Measurements from ENCODE around the gene BGLAP.
"Not testable (repeated sequence)": the region's sequence is repeated elsewhere in the genome, so short reads cannot be mapped to it uniquely, and the experiment has no call there.

Gene BGLAP

GRCh38 chr1:156241926-156242325 is at the start of gene BGLAP:
BGLAP (plus strand) TSS chr1:156242184; CDS start chr1:156242232, 48 bp downstream.
- DNase-seq, result no peak

GRCh38 chr1:156193208-156193487 is 48.8 kb upstream of the BGLAP start:
- DNase-seq, result no peak

GRCh38 chr1:156193488-156194299 is 48.3 kb upstream of the BGLAP start, which contains the start of gene SLC25A44:
SLC25A44 (plus strand) TSS chr1:156194104; CDS start chr1:156199848, 5,744 bp downstream.
- peak; percentile 99 for DNase-seq

DNA sequence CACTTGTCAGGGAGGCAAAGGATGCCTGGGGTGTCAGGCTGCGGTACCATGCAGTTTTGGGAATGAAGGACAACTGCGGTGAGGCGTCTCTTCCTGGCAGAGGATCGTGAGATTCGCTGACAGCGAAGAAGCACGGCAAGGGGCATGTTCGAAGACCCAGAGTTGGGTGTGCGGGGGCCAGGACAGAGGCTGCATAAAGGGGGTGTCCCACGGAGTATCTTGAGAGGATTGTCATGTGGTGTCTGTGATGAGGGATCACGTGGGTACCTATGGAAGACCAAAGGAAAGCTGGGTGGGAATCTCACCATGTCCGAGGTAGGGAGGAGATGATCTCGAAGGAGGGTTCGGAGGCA is 47.7 kb upstream of the BGLAP start:
- DNase-seq, result no peak

DNA sequence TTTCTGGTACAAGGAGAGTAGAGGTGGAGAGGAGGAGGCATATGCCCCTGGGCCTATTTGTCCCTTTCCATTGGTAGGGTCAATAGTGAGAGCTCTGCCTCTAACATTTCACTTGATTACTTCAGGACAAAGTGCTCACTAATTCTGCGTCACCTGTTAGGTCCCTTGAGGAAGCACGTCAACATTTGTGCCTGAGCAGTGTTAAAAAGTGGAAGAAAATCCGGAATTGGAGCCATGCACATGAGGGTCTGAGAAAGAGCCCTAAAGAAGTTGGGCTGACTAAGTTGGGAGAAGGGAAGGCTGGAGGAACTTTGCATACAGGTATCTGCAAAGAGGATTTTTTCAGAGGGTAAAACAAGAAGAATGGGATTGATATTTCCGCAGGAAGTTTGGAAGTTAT is 46.1 kb upstream of the BGLAP start:
- DNase-seq, result no peak

- DNase-seq, result no peak
These were observed 45.5 kb upstream of the BGLAP start for GRCh38 chr1:156196445-156196844.

DNA sequence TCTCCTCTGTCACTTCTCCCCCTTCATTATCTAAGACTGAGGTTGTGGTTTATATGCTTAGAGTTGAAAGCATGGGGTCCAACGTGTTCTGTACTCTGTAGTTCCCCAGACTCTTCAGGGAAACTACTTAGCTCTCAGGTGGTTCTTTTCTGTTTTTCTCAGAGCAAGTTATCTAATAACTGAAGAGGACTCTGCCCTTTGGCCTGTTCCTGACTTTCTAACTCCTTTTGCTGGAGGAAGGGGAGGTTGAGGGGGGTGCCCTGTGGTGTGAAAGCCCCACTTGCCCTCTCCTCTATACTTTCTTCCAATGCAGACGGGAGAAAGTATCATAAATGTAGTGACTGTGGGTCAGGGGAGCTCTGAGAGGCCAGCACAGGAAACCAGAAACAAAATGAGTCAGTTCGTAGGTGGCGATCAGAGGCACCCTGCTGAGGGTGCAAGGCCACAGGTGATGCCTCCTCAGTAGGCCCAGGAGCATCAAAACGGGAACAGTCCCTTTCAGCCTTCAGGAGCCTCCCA is 43.1 kb upstream of the BGLAP start:
- DNase-seq, result no peak

GRCh38 chr1:156200044-156200443 is 41.9 kb upstream of the BGLAP start:
- DNase-seq, result no peak

DNA sequence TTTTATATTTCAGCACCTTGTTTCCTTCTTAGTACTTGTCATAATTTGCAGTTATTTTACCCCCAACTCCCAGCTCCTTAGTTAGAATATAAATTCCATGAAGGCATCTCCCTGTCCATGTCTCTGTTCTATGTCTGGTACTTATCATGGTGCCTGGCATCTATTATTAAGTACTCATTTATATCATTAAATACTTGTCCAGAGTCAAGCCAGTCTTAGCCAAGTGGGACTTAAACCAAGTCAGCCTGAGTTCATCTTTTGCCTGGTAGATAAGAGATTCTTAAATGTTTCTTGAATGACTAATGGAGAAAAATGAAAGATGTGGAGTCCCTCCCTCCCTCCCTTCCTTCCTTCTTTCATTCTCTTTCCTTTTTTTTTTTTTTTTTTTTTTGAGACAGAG is 38.7 kb upstream of the BGLAP start:
- no peak for DNase-seq

- DNase-seq, result no peak
These were observed 37.3 kb upstream of the BGLAP start for GRCh38 chr1:156204686-156205085.

GRCh38 chr1:156211243-156211642 is 30.7 kb upstream of the BGLAP start:
- no peak for DNase-seq

- DNase-seq, result no peak
These were observed 29.9 kb upstream of the BGLAP start for GRCh38 chr1:156212130-156212529.

GRCh38 chr1:156212833-156213643 is 28.9 kb upstream of the BGLAP start, which contains the start of gene PMF1:
PMF1 (plus strand) TSS chr1:156213007; CDS start chr1:156213016, 9 bp downstream.
- peak; percentile 95 for DNase-seq

DNA sequence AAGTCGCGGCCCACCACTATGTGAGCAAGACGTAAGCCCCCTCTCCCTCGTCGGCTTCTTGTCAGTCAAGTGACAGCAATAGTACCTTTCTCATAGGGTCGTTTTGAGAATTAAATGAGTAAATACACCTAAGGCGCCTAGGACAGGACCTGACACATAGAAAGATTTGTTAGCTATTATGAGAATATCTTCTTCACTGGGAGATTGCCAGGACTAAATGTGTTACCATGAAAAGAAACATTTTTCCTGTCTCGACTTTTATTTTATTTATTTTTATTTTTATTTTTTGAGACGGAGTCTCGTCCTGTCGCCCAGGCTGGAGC is 28.4 kb upstream of the BGLAP start:
- no peak for DNase-seq

GRCh38 chr1:156214024-156214748 is 27.8 kb upstream of the BGLAP start:
- no peak for DNase-seq

GRCh38 chr1:156216361-156217086 is 25.5 kb upstream of the BGLAP start:
- DNase-seq, result not testable (repeated sequence)

GRCh38 chr1:156217871-156218270 is 24.1 kb upstream of the BGLAP start:
- no peak for DNase-seq

DNA sequence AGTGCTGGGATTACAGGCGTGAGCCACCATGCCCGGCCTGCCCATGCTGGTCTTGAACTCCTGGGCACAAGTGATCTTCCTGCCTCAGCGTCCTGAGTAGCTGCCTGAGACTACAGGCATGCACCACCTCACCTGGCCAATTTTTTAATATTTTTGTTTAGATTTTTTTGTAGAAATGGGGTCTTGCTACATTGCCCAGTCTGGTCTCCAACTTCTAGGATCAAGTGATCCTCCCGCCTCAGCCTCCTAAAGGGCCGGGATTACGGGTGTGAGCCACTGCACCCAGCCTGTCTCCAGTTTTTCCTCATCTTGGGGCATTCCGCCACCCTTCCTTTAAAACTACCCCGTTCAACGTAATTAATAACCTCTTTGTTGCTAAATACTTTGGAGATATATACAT is 21.8 kb upstream of the BGLAP start:
- no peak for DNase-seq

DNA sequence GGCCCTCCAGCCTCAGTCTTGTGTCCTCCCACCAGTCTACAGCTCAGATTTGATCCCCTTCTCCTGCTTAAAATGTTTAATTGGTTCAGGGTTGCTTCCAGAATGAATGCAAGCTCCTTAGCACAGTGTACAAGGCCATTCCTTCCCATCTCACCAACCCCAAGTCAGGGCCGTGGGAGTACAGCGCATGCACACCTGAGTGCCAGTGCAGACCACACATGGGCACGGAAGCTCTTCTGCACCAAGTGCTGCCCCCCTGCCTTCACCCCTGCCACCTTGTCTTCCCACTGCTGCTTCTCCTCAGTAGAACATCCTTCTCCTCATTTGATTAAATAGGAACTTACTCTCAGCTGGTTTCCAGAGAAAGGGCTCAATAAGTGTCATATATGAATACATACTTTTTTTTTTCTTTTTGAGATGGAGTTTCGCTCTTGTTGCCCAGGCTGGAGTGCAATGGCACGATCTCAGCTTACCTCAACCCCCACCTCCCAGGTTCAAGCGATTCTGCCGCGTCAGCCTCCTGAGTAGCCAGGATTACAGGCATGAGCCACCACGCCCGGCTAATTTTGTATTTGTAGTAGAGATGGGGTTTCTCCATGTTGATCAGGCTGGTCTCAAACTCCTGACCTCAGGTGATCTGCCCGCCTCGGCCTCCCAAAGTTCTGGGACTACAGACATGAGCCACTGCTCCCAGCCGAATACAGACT is 19.8 kb upstream of the BGLAP start:
- DNase-seq, result no peak

DNA sequence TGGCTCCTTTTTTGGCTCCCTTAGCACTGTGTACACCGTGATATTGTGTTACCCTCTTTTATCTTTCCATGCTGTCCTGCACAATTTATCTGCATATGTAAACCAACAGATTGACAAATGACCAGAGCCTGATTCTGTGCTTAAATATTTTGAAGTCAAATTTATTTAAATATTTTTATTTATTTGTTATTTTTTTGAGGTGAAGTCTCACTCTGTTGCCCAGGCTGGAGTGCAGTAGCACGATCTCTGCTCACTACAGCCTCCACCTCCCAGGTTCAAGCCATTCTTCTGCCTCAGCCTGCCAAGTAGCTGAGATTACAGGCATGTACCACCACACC is 16.3 kb upstream of the BGLAP start:
- DNase-seq, result no peak

DNA sequence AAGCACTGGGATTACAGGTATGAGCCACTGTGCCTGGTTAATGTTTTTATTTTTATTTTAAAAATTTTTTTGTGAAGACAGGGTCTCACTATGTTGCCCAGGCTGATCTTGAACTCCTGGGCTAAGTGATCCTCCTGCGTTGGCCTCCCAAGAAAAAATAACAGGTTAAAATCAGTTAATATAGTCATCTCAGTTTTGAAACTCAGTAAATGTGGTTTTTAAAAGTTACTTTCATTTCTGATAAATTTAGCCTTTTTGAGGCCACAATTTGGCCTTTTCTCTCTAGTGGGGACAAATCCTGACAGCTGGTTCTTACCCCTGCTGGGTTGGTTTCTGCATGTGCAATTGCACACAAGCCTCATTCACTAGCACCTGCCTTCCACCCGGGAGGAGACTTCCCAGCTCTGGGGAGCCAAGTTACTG is 15.9 kb upstream of the BGLAP start:
- no peak for DNase-seq

DNA sequence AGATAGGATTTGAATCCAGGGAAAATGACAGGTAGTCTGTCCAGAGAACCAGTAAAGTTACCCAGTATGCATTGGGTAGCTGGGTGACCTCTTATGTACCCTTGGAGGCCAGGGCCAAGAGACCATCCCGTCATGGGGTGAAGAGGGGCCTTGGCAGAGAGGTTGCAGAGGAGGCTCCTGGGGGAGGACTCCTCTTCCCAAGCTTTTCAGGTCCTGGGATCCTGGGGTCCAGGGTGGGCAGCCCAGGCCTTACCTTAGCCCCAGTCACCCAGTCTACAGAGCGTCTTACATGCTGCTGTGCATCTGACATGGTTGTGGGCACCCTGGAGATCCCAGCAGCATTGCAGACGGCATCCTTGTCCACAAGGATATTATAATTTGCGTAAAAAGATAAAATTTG is 15.2 kb upstream of the BGLAP start:
- no peak for DNase-seq
